Measurements from ENCODE around the gene LIMCH1.

DNA sequence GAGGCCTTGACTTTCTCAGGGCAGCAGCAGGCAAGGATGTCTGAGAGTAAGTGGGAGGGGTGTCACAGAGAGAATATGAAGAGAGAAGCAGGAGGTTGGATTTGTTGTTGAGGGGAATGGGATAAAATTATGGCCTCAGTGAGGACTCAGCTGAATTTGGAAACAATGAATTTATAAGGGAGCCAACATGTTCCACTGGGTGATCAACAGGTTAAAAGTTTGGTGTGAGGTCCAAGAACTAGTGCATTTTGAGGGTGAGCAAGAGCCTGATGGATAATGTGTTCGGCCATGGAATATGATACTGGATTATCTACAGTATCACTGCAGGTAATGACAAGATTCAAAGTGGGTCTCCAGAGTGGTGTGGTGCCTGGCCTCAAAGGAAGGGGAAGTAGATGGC lies 33.5 kb downstream of the LIMCH1 start:
- TF ChIP-seq CTCF (conservative IDR thresholded peaks at IDR 0.05; ENCODE audit: low read length) (no peak), EZH2phosphoT487 (IDR thresholded peaks at IDR 0.05; ENCODE audit: borderline replicate concordance, low read depth, low read length) (no peak)
